C4-2B (cell line): ENCODE results near the gene RRAS.

ENCODE experiments used
- H3K27ac ChIP-seq: fragments of 450-650 bp; 2 replicates; pipeline ENCODE4 v1.5.1; 2017
- ZFX ChIP-seq: fragments of 450-650 bp; IDR thresholded peaks from 2 replicates; pipeline ENCODE4 v1.6.1; 2017
- TF ChIP-seq, protein P1 (sequence below): fragments of 450-650 bp; conservative IDR thresholded peaks from 2 replicates; pipeline ENCODE4 v1.5.1; 2017; ENCODE audit warnings: mild to moderate bottlenecking

RRAS gene

DNA sequence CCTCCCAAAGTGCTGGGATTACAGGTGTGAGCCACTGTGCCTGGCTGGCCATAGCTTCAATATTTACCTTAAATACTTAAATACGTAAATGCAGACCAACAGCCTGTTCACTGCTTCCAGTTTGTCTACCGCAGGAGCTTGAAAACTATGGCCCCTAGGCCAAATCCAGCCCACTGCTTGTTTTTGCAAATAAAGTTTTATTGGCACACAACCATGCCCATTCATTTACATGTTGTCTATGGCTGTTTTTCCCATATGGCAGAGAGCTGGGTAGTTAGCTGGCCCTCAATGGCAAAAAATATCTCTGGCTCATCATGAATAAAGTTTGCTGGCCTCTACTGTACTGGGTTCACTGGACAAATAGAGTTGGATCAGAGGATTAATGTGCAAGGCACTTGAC is 37.1 kb downstream of the RRAS start:
- TF ChIP-seq, protein P1, sequence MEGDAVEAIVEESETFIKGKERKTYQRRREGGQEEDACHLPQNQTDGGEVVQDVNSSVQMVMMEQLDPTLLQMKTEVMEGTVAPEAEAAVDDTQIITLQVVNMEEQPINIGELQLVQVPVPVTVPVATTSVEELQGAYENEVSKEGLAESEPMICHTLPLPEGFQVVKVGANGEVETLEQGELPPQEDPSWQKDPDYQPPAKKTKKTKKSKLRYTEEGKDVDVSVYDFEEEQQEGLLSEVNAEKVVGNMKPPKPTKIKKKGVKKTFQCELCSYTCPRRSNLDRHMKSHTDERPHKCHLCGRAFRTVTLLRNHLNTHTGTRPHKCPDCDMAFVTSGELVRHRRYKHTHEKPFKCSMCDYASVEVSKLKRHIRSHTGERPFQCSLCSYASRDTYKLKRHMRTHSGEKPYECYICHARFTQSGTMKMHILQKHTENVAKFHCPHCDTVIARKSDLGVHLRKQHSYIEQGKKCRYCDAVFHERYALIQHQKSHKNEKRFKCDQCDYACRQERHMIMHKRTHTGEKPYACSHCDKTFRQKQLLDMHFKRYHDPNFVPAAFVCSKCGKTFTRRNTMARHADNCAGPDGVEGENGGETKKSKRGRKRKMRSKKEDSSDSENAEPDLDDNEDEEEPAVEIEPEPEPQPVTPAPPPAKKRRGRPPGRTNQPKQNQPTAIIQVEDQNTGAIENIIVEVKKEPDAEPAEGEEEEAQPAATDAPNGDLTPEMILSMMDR = no peak
- TF ChIP-seq ZFX = no peak
- H3K27ac ChIP-seq = no peak overlapping the region

DNA sequence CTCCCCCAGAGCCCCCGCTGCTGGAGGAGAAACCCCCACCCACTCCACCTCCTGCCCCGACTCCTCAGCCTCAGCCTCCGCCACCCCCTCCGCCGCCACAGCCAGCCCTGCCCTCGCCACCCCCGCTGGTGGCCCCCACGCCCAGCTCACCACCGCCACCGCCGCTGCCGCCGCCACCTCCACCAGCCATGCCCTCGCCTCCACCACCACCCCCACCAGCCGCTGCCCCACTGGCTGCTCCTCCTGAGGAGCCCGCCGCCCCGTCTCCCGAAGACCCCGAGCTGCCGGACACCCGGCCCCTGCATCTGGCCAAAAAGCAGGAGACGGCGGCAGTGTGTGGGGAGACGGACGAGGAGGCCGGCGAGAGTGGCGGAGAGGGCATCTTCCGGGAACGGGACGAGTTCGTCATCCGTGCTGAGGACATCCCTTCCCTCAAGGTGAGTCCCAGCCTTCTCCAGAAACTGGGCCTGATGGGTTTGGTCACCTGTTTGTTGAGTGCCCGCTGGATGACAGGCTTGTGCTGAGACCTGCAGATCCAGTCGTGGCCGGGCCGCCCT is 38.4 kb downstream of the RRAS start:
- no peak for TF ChIP-seq ZFX
- TF ChIP-seq, protein P1 = no peak
- H3K27ac ChIP-seq = no peak overlapping the region

DNA sequence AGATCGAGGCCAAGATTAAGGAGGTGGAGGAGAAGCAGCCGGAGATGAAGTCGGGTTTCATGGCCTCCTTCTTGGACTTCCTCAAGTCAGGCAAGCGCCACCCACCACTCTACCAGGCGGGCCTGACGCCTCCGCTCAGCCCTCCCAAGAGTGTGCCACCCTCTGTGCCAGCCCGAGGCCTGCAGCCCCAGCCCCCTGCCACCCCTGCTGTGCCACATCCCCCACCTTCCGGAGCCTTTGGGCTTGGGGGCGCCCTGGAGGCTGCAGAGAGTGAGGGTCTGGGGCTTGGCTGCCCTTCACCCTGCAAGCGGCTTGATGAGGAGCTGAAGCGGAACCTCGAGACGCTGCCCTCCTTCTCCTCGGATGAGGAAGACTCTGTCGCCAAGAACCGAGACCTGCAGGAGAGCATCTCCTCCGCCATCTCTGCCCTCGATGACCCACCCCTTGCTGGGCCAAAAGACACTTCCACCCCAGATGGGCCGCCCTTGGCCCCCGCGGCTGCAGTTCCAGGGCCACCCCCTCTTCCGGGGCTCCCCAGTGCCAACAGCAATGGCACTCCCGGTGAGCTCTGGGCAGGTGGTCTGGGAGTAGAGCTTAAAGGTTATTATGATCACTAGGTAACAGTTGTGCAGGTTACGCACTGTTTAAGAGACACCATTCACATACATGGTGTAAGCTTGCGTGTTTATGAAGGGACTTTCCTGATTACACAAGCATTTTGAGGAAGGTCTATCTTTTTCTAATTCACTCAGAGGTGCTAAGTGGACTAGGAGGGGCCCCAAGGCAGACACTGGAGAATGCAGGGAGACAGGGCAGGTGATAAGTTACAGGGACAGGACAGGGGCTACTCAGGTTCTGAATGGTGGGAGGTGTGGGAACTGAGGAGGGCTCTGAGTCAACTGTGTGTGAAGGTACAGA is 40.3 kb downstream of the RRAS start:
- no peak for TF ChIP-seq ZFX
- TF ChIP-seq, protein P1 = no peak

DNA sequence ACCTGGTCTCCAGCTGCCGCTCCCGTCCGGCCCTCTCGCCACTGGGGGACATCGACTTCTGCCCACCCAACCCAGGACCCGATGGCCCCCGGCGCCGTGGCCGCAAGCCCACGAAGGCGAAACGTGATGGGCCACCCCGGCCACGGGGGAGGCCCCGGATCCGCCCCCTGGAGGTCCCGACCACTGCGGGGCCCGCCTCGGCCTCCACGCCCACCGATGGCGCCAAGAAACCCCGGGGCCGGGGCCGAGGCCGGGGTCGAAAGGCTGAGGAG is 42.3 kb downstream of the RRAS start:
- no peak overlapping the region for H3K27ac ChIP-seq
- TF ChIP-seq, protein P1 = no peak
- no peak for TF ChIP-seq ZFX

More for the DNA sequence above, 40.3 kb downstream of the RRAS start:
- no peak overlapping the region for H3K27ac ChIP-seq

DNA sequence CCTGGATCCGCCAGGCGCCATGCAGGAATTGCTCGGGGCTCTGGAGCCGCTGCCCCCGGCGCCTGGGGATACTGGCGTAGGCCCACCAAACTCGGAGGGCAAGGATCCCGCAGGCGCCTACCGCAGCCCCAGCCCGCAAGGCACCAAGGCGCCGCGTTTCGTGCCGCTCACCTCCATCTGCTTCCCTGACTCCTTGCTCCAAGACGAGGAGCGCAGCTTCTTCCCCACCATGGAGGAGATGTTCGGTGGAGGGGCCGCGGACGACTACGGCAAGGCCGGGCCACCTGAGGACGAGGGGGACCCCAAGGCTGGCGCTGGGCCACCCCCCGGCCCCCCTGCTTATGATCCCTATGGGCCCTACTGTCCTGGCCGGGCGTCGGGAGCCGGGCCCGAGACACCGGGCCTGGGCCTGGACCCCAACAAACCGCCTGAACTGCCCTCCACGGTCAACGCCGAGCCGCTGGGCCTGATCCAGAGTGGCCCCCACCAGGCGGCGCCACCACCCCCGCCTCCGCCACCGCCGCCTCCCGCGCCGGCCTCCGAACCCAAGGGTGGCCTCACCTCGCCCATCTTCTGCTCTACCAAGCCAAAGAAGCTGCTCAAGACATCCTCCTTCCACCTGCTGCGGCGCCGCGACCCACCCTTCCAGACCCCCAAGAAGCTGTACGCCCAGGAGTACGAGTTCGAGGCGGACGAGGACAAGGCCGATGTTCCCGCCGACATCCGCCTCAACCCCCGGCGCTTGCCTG is 42.8 kb downstream of the RRAS start:
- TF ChIP-seq, protein P1 = no peak
- TF ChIP-seq ZFX = no peak
- H3K27ac ChIP-seq = no peak overlapping the region

DNA sequence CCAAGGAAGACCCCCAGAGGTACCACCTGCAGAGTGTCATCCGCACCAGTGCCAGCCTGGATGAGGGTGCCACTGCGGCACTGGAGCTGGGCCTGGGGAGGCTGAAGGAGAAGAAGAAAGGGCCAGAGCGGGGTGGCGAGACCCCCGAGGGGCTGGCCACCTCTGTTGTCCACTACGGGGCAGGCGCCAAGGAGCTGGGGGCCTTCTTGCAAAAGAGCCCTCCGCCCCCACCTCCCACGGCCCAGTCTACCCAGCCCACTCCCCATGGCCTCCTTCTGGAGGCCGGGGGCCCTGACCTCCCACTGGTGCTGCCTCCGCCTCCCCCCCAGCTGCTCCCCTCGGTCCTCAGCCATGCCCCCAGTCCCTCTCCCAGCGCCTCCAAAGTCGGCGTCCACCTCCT is 43.5 kb downstream of the RRAS start:
- TF ChIP-seq, protein P1 = no peak
- no peak for TF ChIP-seq ZFX
- no peak overlapping the region for H3K27ac ChIP-seq
